IPS DF 4.7 (cell line): ENCODE results near the gene THSD7B.

Experiments
- DNase-seq: peaks from one replicate; pipeline ENCODE4 v3.0.0-alpha.2; 2013; ENCODE audit warnings: low spot score; ENCODE audit errors: extremely low read depth

THSD7B gene

GRCh38 chr2:137192366-137193310, 427.3 kb downstream of the THSD7B start:
- no peak for DNase-seq

GRCh38 chr2:137193401-137193800, 428.1 kb downstream of the THSD7B start:
- DNase-seq = no peak

- no peak for DNase-seq
Measured at GRCh38 chr2:137194111-137194510, 428.8 kb downstream of the THSD7B start.

- DNase-seq = no peak
Measured at GRCh38 chr2:137199751-137200150, 434.4 kb downstream of the THSD7B start.

GRCh38 chr2:137202318-137202717, 437.0 kb downstream of the THSD7B start:
- DNase-seq = no peak

- DNase-seq = no peak
Measured at GRCh38 chr2:137205324-137205723, 440.0 kb downstream of the THSD7B start.

- no peak for DNase-seq
Measured at GRCh38 chr2:137206069-137206468, 440.7 kb downstream of the THSD7B start.

- DNase-seq = no peak
Measured at GRCh38 chr2:137207030-137207429, 441.7 kb downstream of the THSD7B start.

GRCh38 chr2:137208431-137208891, 443.1 kb downstream of the THSD7B start:
- no peak for DNase-seq

GRCh38 chr2:137210039-137210438, 444.7 kb downstream of the THSD7B start:
- no peak for DNase-seq

- no peak for DNase-seq
Measured at GRCh38 chr2:137211761-137212160, 446.4 kb downstream of the THSD7B start.

GRCh38 chr2:137220438-137220993, 455.2 kb downstream of the THSD7B start:
- DNase-seq = no peak

- no peak for DNase-seq
Measured at GRCh38 chr2:137221797-137222492, 456.6 kb downstream of the THSD7B start.

GRCh38 chr2:137223722-137224121, 458.4 kb downstream of the THSD7B start:
- DNase-seq = no peak

GRCh38 chr2:137228566-137228965, 463.2 kb downstream of the THSD7B start:
- DNase-seq = no peak

- DNase-seq = no peak
Measured at GRCh38 chr2:137229834-137230233, 464.5 kb downstream of the THSD7B start.

- no peak for DNase-seq
Measured at GRCh38 chr2:137231628-137232027, 466.3 kb downstream of the THSD7B start.

GRCh38 chr2:137232076-137232475, 466.7 kb downstream of the THSD7B start:
- no peak for DNase-seq

GRCh38 chr2:137233091-137233490, 467.7 kb downstream of the THSD7B start:
- DNase-seq = no peak

GRCh38 chr2:137237055-137237454, 471.7 kb downstream of the THSD7B start:
- DNase-seq = no peak

GRCh38 chr2:137238065-137238464, 472.7 kb downstream of the THSD7B start:
- no peak for DNase-seq
